Ascending aorta (tissue), 2 donors: ENCODE measurements around the gene SORT1. TPM values are rescaled to one million over a fixed set of nuclear protein-coding genes. Genes with fewer than 3 reads are reported as not detected.

Source experiments
- DNase-seq, 2 donors: peaks; one replicate each; pipeline ENCODE4 v3.0.0-alpha.2; 2019; ENCODE audit warnings: low spot score in 2 of 2
- H3K27ac ChIP-seq, 2 donors: fragments of 200-600 bp; sonication (generic); one replicate each; pipeline ENCODE4 v1.5.1; 2016 to 2017; ENCODE audit warnings: mild to moderate bottlenecking in 1 of 2
- H3K27me3 ChIP-seq: fragments of 200-600 bp; sonication (generic); one replicate; pipeline ENCODE4 v1.5.1; 2017
- H3K36me3 ChIP-seq, 2 donors: fragments of 200-600 bp; sonication (generic); one replicate each; pipeline ENCODE4 v1.5.1; 2016
- H3K4me1 ChIP-seq, 2 donors: fragments of 200-600 bp; sonication (generic); one replicate each; pipeline ENCODE4 v1.5.1; 2016 to 2017; ENCODE audit warnings: mild to moderate bottlenecking in 1 of 2
- H3K4me3 ChIP-seq, 2 donors: fragments of 200-600 bp; sonication (generic); one replicate each; pipeline ENCODE4 v1.5.1; 2016 to 2017; ENCODE audit warnings: mild to moderate bottlenecking in 1 of 2
- H3K9me3 ChIP-seq, 2 donors: fragments of 200-600 bp; sonication (generic); one replicate each; pipeline ENCODE4 v1.5.1; 2016
- intact Hi-C: fragments of 100-400 bp; cut with DNase I; formaldehyde crosslinking; loops from one replicate; pipeline ENCODE4 v1.15.1; 2023
- total RNA-seq: library from RNA; depleted of rRNA; stranded (reverse); fragments of >200 nt; gene quantifications from one replicate; pipeline ENCODE4 v1.1.0, GENCODE V29; 2016
- TF ChIP-seq, protein P1 (sequence below), 3 experiments: fragments of 200-600 bp in 2 of 3; fragments of 450-650 bp in 1 of 3; sonication (generic) in 2 of 3; IDR thresholded peaks; one replicate each; pipeline ENCODE4 v1.5.1; 2016 to 2019; ENCODE audit warnings: antibody characterized with exemption in 3 of 3, mild to moderate bottlenecking in 1 of 3, moderate library complexity in 1 of 3

Gene SORT1
- total RNA-seq, 1 donor from 2014 or later = 111 TPM

DNA sequence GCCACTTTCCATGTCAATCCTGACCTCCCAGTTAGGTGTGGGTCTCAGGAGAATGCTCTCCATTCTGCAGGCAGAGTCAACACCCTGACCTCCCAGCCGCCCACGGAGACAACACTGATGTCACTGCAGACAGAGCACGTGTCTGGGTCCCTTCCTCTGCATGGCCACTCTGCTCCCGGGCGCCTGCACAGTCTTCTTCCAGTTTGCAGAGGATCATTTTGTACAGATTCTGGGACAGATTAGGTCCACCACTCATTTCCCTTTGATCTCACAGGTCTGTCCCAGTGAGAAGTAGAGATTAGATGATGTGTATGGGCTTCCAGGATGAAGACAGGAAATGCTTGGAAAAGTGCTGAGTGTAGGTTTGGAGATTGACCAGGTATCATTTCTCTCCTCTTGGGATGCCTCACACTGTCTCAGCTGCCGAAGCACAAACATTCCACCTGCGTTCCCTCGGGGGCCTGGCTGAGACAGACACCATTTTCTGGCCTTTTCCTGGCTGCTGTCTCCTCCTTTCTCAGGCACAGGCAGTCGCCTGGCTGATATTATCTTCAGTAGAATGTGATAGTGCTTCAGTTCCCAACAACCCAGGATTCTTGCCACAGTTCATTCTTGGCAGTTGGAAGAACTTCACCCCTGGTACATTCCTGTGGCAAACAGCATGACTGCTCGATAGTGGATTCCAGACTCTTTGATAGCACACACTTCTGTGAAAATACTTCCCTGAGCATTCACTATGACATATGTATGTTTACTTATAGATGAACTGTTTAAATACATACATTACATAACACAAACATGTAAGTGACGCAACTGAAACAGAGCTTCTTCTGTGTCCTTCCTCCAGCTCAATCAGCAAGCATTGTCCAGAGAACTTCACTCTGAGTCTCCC lies 98.8 kb downstream of the SORT1 start:
- no peak for DNase-seq
- TF ChIP-seq, protein P1, sequence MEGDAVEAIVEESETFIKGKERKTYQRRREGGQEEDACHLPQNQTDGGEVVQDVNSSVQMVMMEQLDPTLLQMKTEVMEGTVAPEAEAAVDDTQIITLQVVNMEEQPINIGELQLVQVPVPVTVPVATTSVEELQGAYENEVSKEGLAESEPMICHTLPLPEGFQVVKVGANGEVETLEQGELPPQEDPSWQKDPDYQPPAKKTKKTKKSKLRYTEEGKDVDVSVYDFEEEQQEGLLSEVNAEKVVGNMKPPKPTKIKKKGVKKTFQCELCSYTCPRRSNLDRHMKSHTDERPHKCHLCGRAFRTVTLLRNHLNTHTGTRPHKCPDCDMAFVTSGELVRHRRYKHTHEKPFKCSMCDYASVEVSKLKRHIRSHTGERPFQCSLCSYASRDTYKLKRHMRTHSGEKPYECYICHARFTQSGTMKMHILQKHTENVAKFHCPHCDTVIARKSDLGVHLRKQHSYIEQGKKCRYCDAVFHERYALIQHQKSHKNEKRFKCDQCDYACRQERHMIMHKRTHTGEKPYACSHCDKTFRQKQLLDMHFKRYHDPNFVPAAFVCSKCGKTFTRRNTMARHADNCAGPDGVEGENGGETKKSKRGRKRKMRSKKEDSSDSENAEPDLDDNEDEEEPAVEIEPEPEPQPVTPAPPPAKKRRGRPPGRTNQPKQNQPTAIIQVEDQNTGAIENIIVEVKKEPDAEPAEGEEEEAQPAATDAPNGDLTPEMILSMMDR (IDR thresholded peaks at IDR 0.05) = no peak
- no peak overlapping the region for H3K27ac ChIP-seq
- intact Hi-C loops = no loop called here
- H3K9me3 ChIP-seq = no peaks in the 10 kb centered on the region
- no peaks in the 10 kb centered on the region for H3K27me3 ChIP-seq
- H3K36me3 ChIP-seq = no peaks in the 10 kb centered on the region
- H3K4me1 ChIP-seq = peaks cover 0 to 4% of the 10 kb centered on the region in 2 donors
- no peak overlapping the region for H3K4me3 ChIP-seq

DNA sequence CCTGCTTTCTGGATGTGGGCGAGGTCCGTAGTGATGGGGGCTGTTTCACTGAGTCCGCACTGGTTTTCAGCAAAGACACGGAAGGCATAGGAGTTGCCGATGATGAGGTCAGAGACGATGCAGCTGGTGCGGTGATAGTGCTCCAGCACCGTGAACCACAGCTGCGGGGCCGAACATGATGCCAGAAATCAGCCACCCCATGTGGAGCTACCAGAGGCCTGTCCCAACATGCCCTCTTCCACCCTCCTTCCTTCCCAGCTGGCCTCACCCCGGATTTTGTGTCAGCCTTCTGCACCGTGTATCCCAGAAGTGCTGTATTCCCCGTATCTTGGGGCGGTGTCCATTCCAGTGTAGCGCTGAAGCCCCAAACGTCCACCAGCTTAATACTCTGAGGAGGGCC lies 100.9 kb downstream of the SORT1 start:
- intact Hi-C loops = no loop called here
- no peak for DNase-seq
- Histone ChIP-seq H3K27me3 (no peaks in the 10 kb centered on the region), H3K4me3 (no peak overlapping the region), H3K9me3 (no peaks in the 10 kb centered on the region), H3K4me1 (peaks cover 0 to 4% of the 10 kb centered on the region in 2 donors), H3K36me3 (no peaks in the 10 kb centered on the region), H3K27ac (no peak overlapping the region)
- TF ChIP-seq, protein P1 (IDR thresholded peaks at IDR 0.05) = no peak

DNA sequence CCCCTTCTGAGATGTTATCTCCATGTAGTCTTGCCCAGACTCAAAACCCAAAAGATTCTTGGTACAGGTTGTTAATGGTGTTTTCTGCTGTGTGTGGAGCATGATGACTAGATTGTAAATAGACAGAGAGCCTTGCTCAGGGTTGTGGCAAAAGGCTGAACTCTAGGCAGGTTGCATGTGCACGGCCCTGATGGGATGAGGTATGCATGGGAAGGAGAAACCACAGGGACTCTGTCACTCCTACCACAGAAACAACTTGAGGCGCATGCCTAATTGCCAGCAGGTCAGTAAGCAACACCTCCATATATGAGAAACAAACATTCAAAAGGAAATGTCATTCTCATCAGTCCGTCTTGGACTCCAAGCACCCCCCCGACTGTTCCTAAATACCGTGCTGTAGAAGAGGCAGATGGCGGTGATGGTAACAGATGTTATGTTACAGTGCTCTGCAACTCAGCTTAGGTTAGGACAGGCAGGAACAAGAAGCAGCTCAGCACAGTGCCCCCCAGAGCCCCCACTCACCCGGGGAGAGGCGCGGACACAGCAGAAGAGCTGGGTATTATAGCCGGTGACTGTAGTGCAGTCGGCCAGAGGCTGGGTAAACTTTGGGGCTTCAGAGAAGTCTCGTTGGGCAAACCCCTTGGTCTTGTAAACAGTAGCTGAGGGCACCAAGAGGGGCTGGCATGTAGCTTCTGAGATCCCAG lies 101.9 kb downstream of the SORT1 start:
- H3K4me3 ChIP-seq = no peak overlapping the region
- no peak for DNase-seq
- H3K27me3 ChIP-seq = no peaks in the 10 kb centered on the region
- no peaks in the 10 kb centered on the region for H3K9me3 ChIP-seq
- no peaks in the 10 kb centered on the region for H3K36me3 ChIP-seq
- TF ChIP-seq, protein P1 (IDR thresholded peaks at IDR 0.05) = no peak
- no peak overlapping the region for H3K27ac ChIP-seq
- H3K4me1 ChIP-seq = peaks cover 0 to 4% of the 10 kb centered on the region in 2 donors
- intact Hi-C loops = no loop called here

DNA sequence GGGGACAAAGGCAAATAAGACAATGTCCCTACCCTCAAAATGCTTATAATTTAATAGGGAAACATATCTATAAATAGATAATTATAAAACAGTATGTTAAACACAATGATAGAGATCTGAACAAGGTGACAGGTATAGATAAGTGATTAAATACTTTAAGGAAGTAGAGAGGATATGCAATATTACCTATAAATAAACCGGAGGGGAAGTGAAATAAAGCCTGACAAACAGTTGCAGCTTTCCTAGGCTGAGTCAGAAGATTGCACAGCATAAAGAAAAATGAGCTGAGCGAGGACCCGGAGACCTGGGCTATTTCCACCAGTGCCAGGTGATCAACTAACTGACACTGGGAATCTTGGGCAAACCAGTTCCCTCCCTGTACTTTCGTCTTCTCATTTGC lies 103.2 kb downstream of the SORT1 start:
- Histone ChIP-seq H3K4me1 (peaks cover 0 to 2% of the 10 kb centered on the region in 2 donors), H3K27ac (no peak overlapping the region), H3K4me3 (no peak overlapping the region), H3K27me3 (no peaks in the 10 kb centered on the region), H3K36me3 (no peaks in the 10 kb centered on the region), H3K9me3 (no peaks in the 10 kb centered on the region)
- DNase-seq = no peak
- intact Hi-C loops = no loop called here
- TF ChIP-seq, protein P1 (IDR thresholded peaks at IDR 0.05) = no peak

DNA sequence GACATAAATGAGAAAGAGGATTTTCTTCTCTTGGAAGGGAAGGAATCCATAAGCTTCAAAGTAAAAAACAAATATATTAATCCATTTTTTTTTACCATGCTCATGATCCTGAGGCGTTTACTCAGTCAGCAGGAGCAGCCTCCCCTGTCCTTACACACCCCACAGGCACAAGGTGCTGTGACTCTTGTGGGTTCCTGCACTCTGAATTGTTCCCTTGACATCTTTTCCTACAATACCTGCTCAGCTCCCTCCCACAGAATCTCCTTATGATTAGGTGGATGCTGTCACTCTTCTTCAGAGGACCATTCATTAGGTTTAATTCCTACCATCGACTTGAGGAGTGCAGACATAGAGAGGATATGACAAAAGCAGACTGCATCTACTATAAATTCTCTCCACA lies 104.7 kb downstream of the SORT1 start:
- Histone ChIP-seq H3K4me3 (no peak overlapping the region), H3K27ac (no peak overlapping the region), H3K36me3 (no peaks in the 10 kb centered on the region), H3K27me3 (no peaks in the 10 kb centered on the region), H3K9me3 (no peaks in the 10 kb centered on the region), H3K4me1 (no peaks in the 10 kb centered on the region)
- intact Hi-C loops = no loop called here
- TF ChIP-seq, protein P1 (IDR thresholded peaks at IDR 0.05) = no peak
- no peak for DNase-seq
